NCI-H2171 (cell line): Measurements from ENCODE around the gene GALNT18.

Experiments used
- DNase-seq: peaks from one replicate; lab custom pipeline; 2025; lab: John Stamatoyannopoulos, UW

GALNT18 gene

DNA sequence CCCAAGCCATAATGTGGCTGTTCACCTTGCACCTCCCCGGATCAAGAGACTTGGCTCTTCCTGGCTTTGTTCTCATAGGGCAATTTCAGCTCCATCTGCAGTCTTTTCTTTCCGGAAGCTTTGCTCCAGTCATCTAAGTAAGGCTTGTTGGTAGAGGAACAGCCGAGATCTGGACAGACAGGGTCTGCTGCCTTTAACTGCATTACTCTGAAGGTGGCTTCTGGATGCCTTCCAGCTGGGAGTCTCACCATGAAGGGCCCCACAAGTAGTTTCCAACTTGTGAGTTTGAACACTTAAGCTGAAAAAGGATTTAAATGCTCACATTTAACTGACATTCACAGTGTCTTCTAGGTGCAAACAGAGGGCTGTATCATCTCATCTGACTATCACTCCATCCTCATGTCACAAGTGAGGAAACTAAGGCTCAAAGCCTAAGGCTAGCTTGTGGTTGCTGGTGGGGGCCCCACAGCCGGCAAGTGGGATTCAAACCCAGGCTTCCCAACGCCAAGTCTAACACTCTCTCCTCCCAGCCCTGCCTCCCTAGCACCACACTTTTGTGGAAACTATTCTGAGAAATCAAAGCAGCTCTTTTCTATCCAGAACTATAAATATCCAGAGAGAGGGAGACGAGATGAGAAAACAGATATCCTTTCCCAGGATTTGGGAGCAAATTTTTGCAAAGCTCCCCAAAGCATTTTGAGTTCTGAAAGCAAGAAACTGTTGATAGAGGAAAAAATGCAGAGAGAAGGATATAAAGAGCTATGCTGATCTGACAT lies 58.4 kb downstream of the GALNT18 start:
- no peak for DNase-seq

DNA sequence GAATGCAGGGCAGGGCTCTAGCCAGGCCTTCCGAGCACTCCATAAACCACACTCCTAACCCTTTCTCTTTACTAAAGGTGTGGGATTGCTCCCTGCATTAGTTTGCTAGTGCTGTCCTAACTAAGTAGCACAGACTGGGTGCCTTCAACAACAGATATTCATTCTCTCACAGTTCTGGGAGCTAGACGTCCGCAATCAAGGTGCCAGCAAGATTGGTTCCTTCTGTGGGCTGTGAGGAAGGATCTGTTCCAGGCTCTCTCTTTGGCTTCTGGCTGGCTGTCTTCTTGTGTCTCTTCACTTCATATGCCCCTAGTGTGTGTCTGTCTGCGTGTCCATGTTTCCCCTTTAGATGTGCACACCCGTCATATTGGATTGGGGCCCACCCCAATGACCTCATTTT lies 59.8 kb downstream of the GALNT18 start:
- DNase-seq: no peak

DNA sequence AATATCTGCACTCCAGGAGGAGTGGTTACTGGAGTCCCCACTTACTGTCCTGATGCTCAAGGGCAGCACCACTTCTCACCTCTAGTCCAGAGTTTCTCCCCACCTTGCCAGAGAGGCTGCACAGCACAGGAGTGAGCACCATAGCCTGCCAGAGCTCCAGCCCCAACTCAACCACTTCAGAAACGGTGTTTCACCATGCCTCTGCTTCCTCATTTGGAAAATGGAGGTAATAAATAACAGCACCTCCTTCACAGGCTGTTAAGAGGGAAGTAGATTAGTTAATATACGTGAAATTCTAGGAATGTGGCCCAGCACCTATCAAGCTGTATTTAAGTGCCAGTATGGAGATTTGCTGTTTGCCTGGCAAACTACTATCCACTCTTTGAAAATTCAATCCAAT lies 63.0 kb downstream of the GALNT18 start:
- DNase-seq: no peak

GRCh38 chr11:11558396-11558795 lies 63.4 kb downstream of the GALNT18 start:
- DNase-seq: no peak

GRCh38 chr11:11555208-11555607 lies 66.6 kb downstream of the GALNT18 start:
- peak; percentile 74 for DNase-seq

DNA sequence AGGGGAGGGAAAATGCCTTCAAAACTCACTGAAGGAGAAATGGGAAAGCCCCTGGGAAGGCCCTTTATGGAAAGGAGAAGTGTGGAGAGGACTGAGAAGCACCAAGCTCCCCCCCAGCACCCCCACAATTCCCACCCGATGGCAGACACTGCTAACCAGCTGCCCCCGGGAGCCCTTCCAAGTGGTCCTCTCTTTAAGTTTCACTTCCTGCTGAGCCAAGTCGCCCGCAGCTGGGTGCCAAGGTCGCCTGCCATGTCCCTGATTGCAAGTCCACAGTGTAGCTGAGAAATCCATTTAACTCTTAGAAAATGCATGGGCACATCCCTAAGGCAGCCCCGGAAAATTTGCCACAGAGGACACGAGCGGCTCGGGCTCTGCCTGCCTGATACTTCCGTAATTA lies 68.2 kb downstream of the GALNT18 start:
- no peak for DNase-seq

DNA sequence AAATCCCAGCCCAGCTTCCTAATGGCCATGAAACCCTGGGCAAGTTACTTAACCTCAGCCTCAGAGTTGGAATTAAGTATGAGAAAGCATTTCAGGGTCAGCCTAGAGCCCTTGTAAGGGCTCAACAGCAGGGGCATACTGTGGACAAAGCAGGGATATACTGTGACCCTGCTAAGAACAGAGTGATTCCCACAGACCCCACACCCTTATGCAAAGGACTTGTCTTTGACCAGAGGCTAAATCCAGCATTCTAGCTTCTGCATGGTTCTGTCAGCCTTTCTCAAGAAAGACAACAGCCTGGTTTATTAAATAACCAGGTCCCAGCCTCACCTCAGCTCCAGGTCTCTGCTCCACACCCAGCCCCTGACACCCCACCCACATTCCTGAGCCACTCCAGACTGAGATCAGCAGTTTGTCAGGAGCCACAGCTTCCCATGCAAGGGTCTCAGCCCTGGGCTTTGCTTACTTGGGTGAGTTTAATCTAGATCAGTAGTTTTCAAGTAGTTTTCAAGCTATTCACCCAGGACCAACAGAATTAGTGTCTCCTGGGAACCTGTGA lies 69.2 kb downstream of the GALNT18 start:
- no peak for DNase-seq

DNA sequence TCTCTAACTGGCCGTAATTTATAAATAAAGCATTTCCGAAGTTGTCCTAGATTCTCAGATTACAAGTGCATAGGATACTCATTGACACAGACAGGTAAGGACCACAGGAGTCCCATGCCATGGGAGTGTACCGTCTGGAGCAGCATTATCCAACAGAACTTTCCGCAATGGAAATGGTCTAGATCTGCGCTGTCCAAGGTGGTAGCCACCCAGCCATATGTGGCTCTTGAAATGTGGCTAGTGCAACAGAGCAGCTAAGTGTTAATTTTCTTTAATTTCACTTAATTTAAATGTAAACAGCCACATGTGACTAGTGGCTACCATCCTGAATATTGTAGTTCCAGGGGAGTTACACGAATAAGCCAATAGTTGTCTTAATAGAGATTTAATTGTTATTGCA lies 71.3 kb downstream of the GALNT18 start:
- DNase-seq: no peak

DNA sequence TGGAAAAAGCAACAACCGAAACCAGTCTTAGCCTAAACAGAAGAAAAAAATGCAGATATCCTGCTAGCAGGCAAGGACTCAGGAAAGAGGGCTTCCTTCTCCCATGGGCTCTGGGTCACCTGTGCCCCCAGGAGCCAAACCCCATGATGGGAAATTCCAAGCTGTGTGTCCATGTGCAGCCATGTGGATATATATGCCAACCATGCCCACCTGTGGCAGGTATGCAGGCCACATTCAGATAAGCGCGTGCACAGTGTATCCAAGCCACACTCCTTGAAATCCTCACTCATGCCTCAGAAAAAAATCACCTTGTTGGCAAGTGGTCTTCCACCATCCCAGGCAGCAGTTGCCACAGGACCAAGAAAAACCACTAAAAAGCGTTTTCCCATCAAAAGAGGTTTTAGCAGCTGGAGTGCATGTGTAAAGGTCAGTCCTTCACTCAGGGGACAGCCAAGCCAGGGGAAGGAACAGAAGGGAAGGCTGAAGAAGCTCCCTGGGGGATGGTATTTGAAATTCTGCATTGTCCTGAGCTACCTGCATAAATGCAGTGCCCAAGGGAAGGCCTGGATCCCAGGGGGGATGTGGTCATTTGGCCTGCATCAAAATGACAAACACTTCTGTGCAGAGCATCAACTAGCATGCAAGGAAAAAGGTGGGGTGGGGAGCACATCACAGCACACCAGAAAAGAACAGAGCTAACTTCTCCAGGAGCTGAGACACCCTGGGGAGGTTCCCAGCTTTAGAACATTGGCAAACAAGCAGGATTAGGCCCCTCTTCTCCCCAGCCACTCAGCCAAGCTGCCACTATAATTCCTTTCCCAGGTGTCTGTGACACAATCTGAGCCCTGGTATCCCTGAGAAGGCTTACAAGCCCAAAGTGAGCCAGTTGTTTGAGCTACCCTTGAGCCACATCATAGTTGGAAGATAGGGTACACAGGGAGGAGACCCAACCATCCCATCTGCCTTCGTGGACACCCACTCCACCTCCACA lies 76.2 kb downstream of the GALNT18 start:
- DNase-seq: no peak

- no peak for DNase-seq
These were observed 78.1 kb downstream of the GALNT18 start for GRCh38 chr11:11543656-11544055.

GRCh38 chr11:11540157-11540556 lies 81.6 kb downstream of the GALNT18 start:
- DNase-seq: no peak

GRCh38 chr11:11538277-11538960 lies 83.4 kb downstream of the GALNT18 start:
- DNase-seq: no peak

DNA sequence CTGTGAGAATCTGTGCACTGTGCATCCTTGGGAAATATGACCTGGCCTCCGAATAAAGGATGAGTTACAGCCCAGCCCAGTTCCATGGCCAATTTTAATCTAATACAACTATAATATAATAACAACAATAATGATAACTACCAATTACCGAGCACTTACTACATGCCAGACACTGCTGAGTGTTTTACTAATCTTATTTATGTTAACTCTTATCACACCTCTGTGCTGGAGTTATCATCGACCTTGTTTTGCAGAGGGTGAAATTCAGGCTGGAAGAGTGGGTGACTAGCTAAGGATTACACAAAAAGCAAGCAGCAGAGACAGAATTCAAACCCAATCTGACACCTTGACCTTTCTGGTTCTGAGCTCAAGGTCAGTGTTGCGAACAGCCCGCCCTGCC lies 83.9 kb downstream of the GALNT18 start:
- DNase-seq: no peak

DNA sequence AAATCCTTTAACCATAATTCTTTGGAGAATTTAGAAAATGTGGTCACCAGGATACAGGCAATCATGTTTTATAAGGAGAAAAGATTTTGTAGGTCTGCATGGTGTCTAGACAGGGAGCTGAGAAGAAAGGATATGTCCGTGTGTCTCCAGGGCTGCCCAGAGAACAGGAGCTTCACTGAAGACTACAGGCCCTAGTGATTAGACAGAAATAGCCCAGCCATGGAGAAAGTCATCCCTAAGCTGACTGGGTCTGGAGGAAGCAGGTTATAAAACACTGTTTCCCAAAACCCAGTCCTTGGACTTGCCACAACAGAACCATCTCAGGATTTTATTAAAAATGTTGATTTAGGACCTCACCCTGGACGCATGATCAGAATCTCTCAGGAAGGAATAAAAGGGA lies 84.4 kb downstream of the GALNT18 start:
- no peak for DNase-seq

GRCh38 chr11:11536650-11537049 lies 85.2 kb downstream of the GALNT18 start:
- DNase-seq: no peak

DNA sequence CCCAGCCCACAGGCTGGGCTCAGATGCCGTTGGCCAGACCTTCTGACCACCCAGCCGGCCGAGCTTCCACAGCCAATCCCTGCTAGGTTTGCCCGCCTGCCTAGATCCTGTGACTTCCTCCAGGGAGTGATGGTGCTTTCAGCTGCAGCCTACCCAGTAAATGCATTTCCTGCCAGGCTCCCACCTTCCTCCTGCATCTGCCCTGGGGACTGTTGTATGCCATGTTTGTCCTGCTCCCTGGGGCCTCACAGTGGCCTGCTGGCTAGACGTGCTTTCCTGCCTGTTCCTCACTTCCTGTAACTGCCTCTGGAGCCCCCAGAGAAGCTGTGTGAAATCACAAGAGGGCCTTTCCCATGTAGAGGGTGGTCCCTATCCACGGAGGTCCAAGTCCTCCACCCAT lies 86.2 kb downstream of the GALNT18 start:
- DNase-seq: no peak

- DNase-seq: peak; percentile 13
These were observed 86.8 kb downstream of the GALNT18 start for GRCh38 chr11:11534981-11535380.

- peak; percentile 94 for DNase-seq
These were observed 88.1 kb downstream of the GALNT18 start for GRCh38 chr11:11533751-11534150.

- DNase-seq: no peak
These were observed 88.7 kb downstream of the GALNT18 start for GRCh38 chr11:11533057-11533456.

DNA sequence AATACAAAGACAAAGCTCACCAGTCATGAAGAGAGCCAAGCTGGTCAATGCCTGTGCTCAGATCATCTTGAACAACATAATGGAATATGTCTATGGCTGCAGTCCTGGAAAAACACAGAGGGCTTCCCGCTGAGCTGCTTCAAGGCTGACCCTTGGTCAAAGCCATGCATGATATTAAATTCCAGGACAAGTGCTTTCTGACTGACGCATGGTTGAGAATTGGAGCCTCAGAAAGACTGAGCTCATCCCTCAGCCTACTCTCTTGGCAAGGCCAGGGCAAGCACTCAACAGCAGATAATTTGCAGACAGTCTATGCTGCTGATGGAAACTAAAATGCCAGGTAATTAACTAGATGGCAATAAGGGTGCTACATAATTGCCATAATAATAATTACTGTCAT lies 89.2 kb downstream of the GALNT18 start:
- no peak for DNase-seq

DNA sequence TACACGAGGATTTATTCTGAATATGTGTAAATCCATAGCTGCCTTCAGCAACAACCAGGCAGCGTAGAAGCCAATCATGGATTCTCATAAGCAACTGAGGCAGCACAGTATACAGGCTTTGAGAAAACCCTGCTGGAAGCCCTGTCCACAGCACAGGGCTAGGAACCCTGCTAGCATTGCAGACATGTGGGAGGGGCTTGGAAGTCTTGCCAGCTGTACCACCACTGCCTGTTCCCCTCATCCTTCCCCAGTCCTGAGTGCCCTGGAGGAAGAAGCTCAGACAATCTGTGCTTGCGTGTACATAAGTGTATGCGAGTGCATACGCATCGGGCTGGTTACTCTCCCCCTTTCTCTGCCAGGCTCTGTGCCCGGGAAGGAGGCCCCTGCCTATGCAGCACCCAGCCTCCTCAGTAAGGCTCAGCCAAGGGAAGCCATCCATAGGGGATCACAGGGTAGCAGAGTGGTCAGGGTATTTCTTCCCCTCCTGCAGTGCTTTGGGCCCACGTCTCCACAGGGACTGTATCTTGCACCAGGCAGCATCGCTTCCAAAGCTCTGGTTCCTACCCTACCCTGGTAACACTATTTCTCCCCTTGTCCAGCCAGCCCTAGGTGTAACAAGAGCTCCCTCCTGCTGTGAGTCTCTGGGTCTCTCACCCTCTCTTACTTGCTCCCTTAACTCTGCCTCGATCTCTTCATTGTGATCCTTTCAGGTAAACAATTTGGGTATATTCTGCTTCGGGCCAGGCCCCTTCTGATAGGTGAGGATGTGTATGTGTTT lies 90.5 kb downstream of the GALNT18 start:
- DNase-seq: no peak
